Vagina (tissue), 2 donors: ENCODE results near the gene PLD3. TPM values are rescaled to one million over a fixed set of nuclear protein-coding genes. Genes with fewer than 3 reads are reported as not detected.

Experiments used
- DNase-seq, 2 donors: peaks; one replicate each; pipeline ENCODE4 v3.0.0-alpha.2; 2017; ENCODE audit errors: extremely low spot score in 2 of 2
- H3K27ac ChIP-seq: fragments of 200-600 bp; sonication (generic); one replicate; pipeline ENCODE4 v1.5.1; 2019
- H3K27me3 ChIP-seq: fragments of 200-600 bp; sonication (generic); one replicate; pipeline ENCODE4 v1.5.1; 2019
- H3K36me3 ChIP-seq, 2 donors: fragments of 200-600 bp; sonication (generic); one replicate each; pipeline ENCODE4 v1.5.1; 2017 to 2019
- H3K4me1 ChIP-seq: fragments of 200-600 bp; sonication (generic); one replicate; pipeline ENCODE4 v1.5.1; 2019
- H3K4me3 ChIP-seq, 2 donors: fragments of 200-600 bp; sonication (generic); 1 replicate in 1 of 2; 2 replicates in 1 of 2; pipeline ENCODE4 v1.5.1; 2016 to 2019
- H3K9me3 ChIP-seq: fragments of 200-600 bp; sonication (generic); one replicate; pipeline ENCODE4 v1.5.1; 2019
- POLR2A ChIP-seq, 2 donors: fragments of 450-650 bp; IDR thresholded peaks; one replicate each; pipeline ENCODE4 v1.6.1; 2017; ENCODE audit warnings: antibody characterized with exemption in 2 of 2, mild to moderate bottlenecking in 2 of 2, moderate library complexity in 2 of 2
- POLR2AphosphoS5 ChIP-seq, 2 donors: sonication (generic); formaldehyde crosslinking; IDR thresholded peaks; one replicate each; pipeline ENCODE4 v1.9.0; 2017; ENCODE audit warnings: antibody characterized with exemption in 2 of 2, mild to moderate bottlenecking in 2 of 2, low read depth in 1 of 2; ENCODE audit not compliant: insufficient read depth in 1 of 2
- intact Hi-C: fragments of 100-400 bp; cut with DNase I; formaldehyde crosslinking; loops from one replicate; pipeline ENCODE4 v1.15.1; 2023
- microRNA-seq: library from miRNA; unstranded; fragments of <30 nt; microRNA quantifications from one replicate; pipeline ENCODE4, GENCODE V29; 2017; ENCODE audit warnings: borderline number of aligned reads, borderline replicate concordance
- small RNA-seq: library from RNA; depleted of rRNA; stranded (forward); fragments of <200 nt; gene quantifications from one replicate; pipeline ENCODE3, GENCODE V24; 2016
- total RNA-seq: library from RNA; depleted of rRNA; stranded (reverse); fragments of >200 nt; gene quantifications from one replicate; pipeline ENCODE4 v1.2.3, GENCODE V29; 2016
- TF ChIP-seq, protein P1 (sequence below), 3 experiments: fragments of 450-650 bp in 2 of 3; fragments of 200-600 bp in 1 of 3; sonication (generic) in 1 of 3; IDR thresholded peaks; one replicate each; pipeline ENCODE4 v1.5.1; 2017 to 2019; ENCODE audit warnings: antibody characterized with exemption in 3 of 3, mild to moderate bottlenecking in 2 of 3, moderate library complexity in 2 of 3

PLD3 gene
- total RNA-seq, 1 donor from 2014 or later: 177 TPM

GRCh38 chr19:40422748-40423566, 74.5 kb downstream of the PLD3 start:
- Histone ChIP-seq H3K4me3 (no peak overlapping the region), H3K27me3 (no peaks in the 10 kb centered on the region), H3K27ac (peak overlapping the region; percentile 93), H3K4me1 (peaks cover 47% of the 10 kb centered on the region), H3K9me3 (no peaks in the 10 kb centered on the region), H3K36me3 (peaks cover 0 to 10% of the 10 kb centered on the region in 2 donors)
- intact Hi-C loops: no loop called here
- TF ChIP-seq, protein P1, sequence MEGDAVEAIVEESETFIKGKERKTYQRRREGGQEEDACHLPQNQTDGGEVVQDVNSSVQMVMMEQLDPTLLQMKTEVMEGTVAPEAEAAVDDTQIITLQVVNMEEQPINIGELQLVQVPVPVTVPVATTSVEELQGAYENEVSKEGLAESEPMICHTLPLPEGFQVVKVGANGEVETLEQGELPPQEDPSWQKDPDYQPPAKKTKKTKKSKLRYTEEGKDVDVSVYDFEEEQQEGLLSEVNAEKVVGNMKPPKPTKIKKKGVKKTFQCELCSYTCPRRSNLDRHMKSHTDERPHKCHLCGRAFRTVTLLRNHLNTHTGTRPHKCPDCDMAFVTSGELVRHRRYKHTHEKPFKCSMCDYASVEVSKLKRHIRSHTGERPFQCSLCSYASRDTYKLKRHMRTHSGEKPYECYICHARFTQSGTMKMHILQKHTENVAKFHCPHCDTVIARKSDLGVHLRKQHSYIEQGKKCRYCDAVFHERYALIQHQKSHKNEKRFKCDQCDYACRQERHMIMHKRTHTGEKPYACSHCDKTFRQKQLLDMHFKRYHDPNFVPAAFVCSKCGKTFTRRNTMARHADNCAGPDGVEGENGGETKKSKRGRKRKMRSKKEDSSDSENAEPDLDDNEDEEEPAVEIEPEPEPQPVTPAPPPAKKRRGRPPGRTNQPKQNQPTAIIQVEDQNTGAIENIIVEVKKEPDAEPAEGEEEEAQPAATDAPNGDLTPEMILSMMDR (IDR thresholded peaks at IDR 0.05): no peak
- TF ChIP-seq POLR2A (IDR thresholded peaks at IDR 0.05) (no peak), POLR2AphosphoS5 (IDR thresholded peaks at IDR 0.05; ENCODE audit: insufficient read depth in 1 of 2, low read depth in 1 of 2) (no peak)
- DNase-seq: peak in 1 of 2 donors; percentile 85

DNA sequence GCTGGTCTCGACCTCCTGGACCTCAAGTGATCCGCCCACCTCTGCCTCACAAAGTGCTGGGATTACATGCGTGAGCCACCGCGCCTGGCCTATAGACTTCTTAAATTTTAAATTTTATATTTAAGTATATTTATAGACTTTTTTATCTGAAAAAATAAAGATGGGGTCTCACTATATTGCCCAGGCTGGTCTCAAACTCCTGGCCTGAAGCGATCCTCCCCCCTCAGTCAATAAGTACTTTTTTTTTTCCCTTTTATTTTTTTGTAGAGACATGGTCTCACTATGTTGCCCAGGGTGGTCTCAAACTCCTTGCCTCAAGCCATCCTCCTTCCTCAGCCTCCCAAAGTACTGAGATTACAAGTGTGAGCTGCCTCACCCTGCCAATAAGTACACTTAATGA, 75.4 kb downstream of the PLD3 start:
- Histone ChIP-seq H3K4me1 (peaks cover 47% of the 10 kb centered on the region), H3K9me3 (no peaks in the 10 kb centered on the region), H3K27ac (peak overlapping the region; percentile 99), H3K36me3 (peaks cover 0 to 10% of the 10 kb centered on the region in 2 donors), H3K27me3 (no peaks in the 10 kb centered on the region), H3K4me3 (peak overlapping the region in 1 of 2 donors; percentile 87)
- intact Hi-C loops: no loop called here
- TF ChIP-seq POLR2A (IDR thresholded peaks at IDR 0.05) (no peak), POLR2AphosphoS5 (IDR thresholded peaks at IDR 0.05; ENCODE audit: insufficient read depth in 1 of 2, low read depth in 1 of 2) (no peak)
- TF ChIP-seq, protein P1 (IDR thresholded peaks at IDR 0.05): no peak
- no peak for DNase-seq

- intact Hi-C loops: no loop called here
- Histone ChIP-seq H3K4me1 (peaks cover 47% of the 10 kb centered on the region), H3K36me3 (peaks cover 0 to 10% of the 10 kb centered on the region in 2 donors), H3K27ac (peak overlapping the region; percentile 99), H3K27me3 (no peaks in the 10 kb centered on the region), H3K4me3 (peak overlapping the region; percentile 63 to 87), H3K9me3 (no peaks in the 10 kb centered on the region)
- TF ChIP-seq POLR2A (IDR thresholded peaks at IDR 0.05) (no peak), POLR2AphosphoS5 (IDR thresholded peaks at IDR 0.05; ENCODE audit: insufficient read depth in 1 of 2, low read depth in 1 of 2) (no peak)
- TF ChIP-seq, protein P1 (IDR thresholded peaks at IDR 0.05): no peak
- DNase-seq: peak in 1 of 2 donors; percentile 84
Observed at GRCh38 chr19:40424637-40425449, 76.3 kb downstream of the PLD3 start.

GRCh38 chr19:40425450-40426287, 77.2 kb downstream of the PLD3 start, which contains the start of gene SERTAD1:
Gene SERTAD1, minus strand, starts transcription at chr19:40425992. Its CDS starts 2,446 bp downstream, at chr19:40423546.
- peak within 1 kb of the TSS; percentile 63 to 87 for H3K4me3 ChIP-seq
- DNase-seq: peak; percentile 99 to 100
- TF ChIP-seq, protein P1 (IDR thresholded peaks at IDR 0.05): peak; percentile 53 to 99 (median 65)
- TF ChIP-seq POLR2AphosphoS5 (IDR thresholded peaks at IDR 0.05; ENCODE audit: insufficient read depth in 1 of 2, low read depth in 1 of 2) (peak; percentile 97 to 100), POLR2A (IDR thresholded peaks at IDR 0.05) (peak; percentile 78 to 98)
- H3K27ac ChIP-seq: peak within 1 kb of the TSS; percentile 99
- intact Hi-C loops: no loop called here
- no peaks in the 10 kb centered on the region for H3K27me3 ChIP-seq
- H3K4me1 ChIP-seq: peaks cover 47% of the 10 kb centered on the region
- H3K9me3 ChIP-seq: no peaks in the 10 kb centered on the region
- H3K36me3 ChIP-seq: peaks cover 0 to 10% of the 10 kb centered on the region in 2 donors

Small RNA genes lying within 50 kb of the gene (microRNA-seq; reads per million reads assigned to microRNA genes)
- not detected for gene MIR6796

Small RNA genes lying within 50 kb of the gene (small RNA-seq; reads per million reads assigned to genes)
- gene MIR6796 (not detected), gene RF00019 (not detected), gene RNU6-945P (not detected)

Other genes starting within 250 kb of the PLD3 start
- 10.6 TPM for gene MAP3K10, start 157.3 kb upstream of the PLD3 start, total RNA-seq
- not detected for gene TTC9B, start 130.3 kb upstream of the PLD3 start, total RNA-seq
- not detected for gene CCNP, start 122.0 kb upstream of the PLD3 start, total RNA-seq
- 105 TPM for gene AKT2, start 63.4 kb upstream of the PLD3 start, total RNA-seq
- 17.4 TPM for gene C19orf47, start 298 bp upstream of the PLD3 start, total RNA-seq
- gene HIPK4, start 41.5 kb downstream of the PLD3 start, total RNA-seq: 0.74 TPM
- gene PRX, start 64.7 kb downstream of the PLD3 start, total RNA-seq: 3.2 TPM
- 14.2 TPM for gene SERTAD1, start 77.3 kb downstream of the PLD3 start, total RNA-seq
- 42.0 TPM for gene SERTAD3, start 95.6 kb downstream of the PLD3 start, total RNA-seq
- 357 TPM for gene BLVRB, start 117.0 kb downstream of the PLD3 start, total RNA-seq
- 1.7 TPM for gene SPTBN4, start 118.3 kb downstream of the PLD3 start, total RNA-seq
- 51.6 TPM for gene SHKBP1, start 228.2 kb downstream of the PLD3 start, total RNA-seq